ENCODE results near the gene SLC26A9.

The SLC26A9 gene

DNA sequence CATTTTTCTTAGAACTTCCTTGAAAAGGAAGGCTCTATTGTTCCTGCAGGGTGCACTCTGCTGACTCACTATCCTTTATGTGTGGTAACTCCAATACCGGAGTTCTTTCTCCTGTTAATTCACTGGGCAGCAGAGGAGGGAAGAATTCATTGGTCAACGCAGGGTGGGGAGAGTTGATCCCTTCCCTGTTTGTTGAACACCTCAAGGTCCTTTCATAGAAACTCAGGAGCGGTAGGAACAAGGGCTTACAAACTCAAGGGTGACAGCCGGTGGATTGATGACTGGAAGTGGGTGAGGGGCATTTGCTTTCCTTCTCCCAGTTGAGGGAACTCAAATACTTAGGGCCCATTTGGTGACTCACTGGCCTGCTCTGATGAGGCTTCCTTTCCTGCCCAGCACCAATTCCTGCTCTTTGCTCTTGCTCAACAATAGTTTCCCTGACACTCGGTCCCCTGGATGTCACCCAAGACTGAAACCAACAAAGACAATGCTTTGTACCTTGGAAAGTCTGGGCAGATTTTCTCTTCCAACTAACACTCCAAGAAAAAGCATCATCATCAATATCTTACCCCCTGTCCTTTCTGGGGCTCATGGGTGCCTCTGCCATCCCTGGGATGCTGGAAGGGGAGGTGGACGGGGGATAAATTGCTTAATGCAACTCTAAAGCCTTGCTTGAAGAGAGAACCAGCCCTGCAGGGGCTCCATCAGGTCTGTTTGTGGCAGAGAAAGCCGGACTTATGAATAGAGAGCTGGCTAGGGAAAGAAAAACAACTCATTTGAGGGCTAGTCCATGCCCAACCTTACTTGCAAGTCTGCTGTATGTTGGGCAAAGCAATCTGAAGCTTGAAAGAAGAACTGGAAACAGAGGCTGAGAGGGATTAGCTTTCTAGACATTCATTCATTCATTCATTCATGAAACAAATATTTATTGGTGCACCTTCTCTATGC is 9.3 kb downstream of the SLC26A9 start:
- Histone ChIP-seq H3K36me3 (ENCODE audit: control insufficient read depth, low read length) (no peaks in the 10 kb centered on the region), H3K79me2 (ENCODE audit: control insufficient read depth, low read length) (no peaks in the 10 kb centered on the region), H3K4me1 (ENCODE audit: control insufficient read depth, low read length) (no peaks in the 10 kb centered on the region), H3K4me3 (ENCODE audit: low read length) (no peak overlapping the region), H3K4me2 (ENCODE audit: low read length) (no peak overlapping the region), H3K9me3 (ENCODE audit: control insufficient read depth, insufficient read depth, low read length) (no peaks in the 10 kb centered on the region), H3K27ac (ENCODE audit: low read depth, low read length) (no peak overlapping the region), H4K20me1 (ENCODE audit: control insufficient read depth, insufficient read depth, low read depth, low read length) (no peaks in the 10 kb centered on the region), H3K9me2 (replicated peaks; ENCODE audit: control insufficient read depth, low read length) (no peaks in the 10 kb centered on the region), H3K27me3 (ENCODE audit: control insufficient read depth, low read length) (peaks cover 53% of the 10 kb centered on the region), H3F3A (ENCODE audit: control insufficient read depth, insufficient read depth) (no peaks in the 10 kb centered on the region)
- TF ChIP-seq EZH2phosphoT487 (IDR thresholded peaks at IDR 0.05; ENCODE audit: borderline replicate concordance, low read length), result no peak
- TF ChIP-seq, protein P1, sequence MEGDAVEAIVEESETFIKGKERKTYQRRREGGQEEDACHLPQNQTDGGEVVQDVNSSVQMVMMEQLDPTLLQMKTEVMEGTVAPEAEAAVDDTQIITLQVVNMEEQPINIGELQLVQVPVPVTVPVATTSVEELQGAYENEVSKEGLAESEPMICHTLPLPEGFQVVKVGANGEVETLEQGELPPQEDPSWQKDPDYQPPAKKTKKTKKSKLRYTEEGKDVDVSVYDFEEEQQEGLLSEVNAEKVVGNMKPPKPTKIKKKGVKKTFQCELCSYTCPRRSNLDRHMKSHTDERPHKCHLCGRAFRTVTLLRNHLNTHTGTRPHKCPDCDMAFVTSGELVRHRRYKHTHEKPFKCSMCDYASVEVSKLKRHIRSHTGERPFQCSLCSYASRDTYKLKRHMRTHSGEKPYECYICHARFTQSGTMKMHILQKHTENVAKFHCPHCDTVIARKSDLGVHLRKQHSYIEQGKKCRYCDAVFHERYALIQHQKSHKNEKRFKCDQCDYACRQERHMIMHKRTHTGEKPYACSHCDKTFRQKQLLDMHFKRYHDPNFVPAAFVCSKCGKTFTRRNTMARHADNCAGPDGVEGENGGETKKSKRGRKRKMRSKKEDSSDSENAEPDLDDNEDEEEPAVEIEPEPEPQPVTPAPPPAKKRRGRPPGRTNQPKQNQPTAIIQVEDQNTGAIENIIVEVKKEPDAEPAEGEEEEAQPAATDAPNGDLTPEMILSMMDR (IDR thresholded peaks at IDR 0.05; ENCODE audit: low read depth, low read length, poor library complexity, severe bottlenecking), result no peak

DNA sequence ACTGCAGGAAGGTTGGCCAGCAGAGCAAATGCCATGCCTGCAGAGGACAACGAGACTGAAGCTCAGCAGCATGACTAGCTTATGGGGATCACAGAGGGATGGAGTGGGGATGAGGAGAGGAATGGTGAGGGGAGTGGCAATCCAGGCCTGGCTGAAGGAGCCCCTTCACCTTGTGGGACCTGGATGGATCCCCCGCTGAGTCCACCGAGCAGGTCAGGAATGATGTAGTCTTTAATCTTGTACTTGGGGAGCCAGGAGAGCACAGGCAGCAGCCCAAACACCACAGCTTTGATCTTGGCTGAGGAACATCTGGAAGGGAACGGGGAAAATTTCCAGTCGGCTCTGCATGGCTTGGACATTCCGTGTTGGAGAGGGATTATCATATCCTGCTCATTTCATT is 10.5 kb downstream of the SLC26A9 start:
- Histone ChIP-seq H4K20me1 (ENCODE audit: control insufficient read depth, insufficient read depth, low read depth, low read length) (no peaks in the 10 kb centered on the region), H3K9me3 (ENCODE audit: control insufficient read depth, insufficient read depth, low read length) (no peaks in the 10 kb centered on the region), H3K27me3 (ENCODE audit: control insufficient read depth, low read length) (peaks cover 42% of the 10 kb centered on the region), H3K4me2 (ENCODE audit: low read length) (no peak overlapping the region), H3K36me3 (ENCODE audit: control insufficient read depth, low read length) (no peaks in the 10 kb centered on the region), H3K4me3 (ENCODE audit: low read length) (no peak overlapping the region), H3F3A (ENCODE audit: control insufficient read depth, insufficient read depth) (no peaks in the 10 kb centered on the region), H3K4me1 (ENCODE audit: control insufficient read depth, low read length) (no peaks in the 10 kb centered on the region), H3K79me2 (ENCODE audit: control insufficient read depth, low read length) (no peaks in the 10 kb centered on the region), H3K27ac (ENCODE audit: low read depth, low read length) (no peak overlapping the region), H3K9me2 (replicated peaks; ENCODE audit: control insufficient read depth, low read length) (no peaks in the 10 kb centered on the region)
- no peak for TF ChIP-seq EZH2phosphoT487 (IDR thresholded peaks at IDR 0.05; ENCODE audit: borderline replicate concordance, low read length)
- TF ChIP-seq, protein P1 (IDR thresholded peaks at IDR 0.05; ENCODE audit: low read depth, low read length, poor library complexity, severe bottlenecking), result no peak

DNA sequence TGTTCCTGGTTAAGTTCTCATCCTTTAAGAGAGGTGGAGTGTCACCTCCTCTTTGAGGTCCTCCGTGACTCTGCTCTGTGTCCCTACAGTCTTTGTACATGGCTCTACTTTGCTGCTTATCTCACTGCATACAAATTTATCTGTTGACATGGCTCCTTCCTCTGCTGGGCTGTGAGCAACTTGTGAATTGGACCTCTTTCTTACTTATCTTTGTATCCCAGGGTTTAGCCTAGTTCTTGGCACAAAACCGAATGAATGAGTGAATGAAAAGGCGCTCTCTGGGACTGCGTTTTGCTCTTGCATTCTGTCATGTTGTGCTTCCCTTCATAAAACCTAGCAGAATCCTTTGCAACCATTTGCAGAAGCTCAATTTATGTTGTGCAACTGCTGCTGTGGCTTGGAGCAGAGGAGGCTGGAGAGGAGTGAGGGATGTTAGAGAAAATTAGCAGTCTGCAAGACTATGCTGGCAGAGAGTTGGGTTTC is 12.4 kb downstream of the SLC26A9 start:
- TF ChIP-seq, protein P1 (IDR thresholded peaks at IDR 0.05; ENCODE audit: low read depth, low read length, poor library complexity, severe bottlenecking), result no peak
- TF ChIP-seq EZH2phosphoT487 (IDR thresholded peaks at IDR 0.05; ENCODE audit: borderline replicate concordance, low read length), result no peak
- Histone ChIP-seq H3K4me2 (ENCODE audit: low read length) (no peak overlapping the region), H3K79me2 (ENCODE audit: control insufficient read depth, low read length) (no peaks in the 10 kb centered on the region), H3K36me3 (ENCODE audit: control insufficient read depth, low read length) (no peaks in the 10 kb centered on the region), H3F3A (ENCODE audit: control insufficient read depth, insufficient read depth) (no peaks in the 10 kb centered on the region), H3K9me2 (replicated peaks; ENCODE audit: control insufficient read depth, low read length) (no peaks in the 10 kb centered on the region), H3K27ac (ENCODE audit: low read depth, low read length) (no peak overlapping the region), H3K4me1 (ENCODE audit: control insufficient read depth, low read length) (no peaks in the 10 kb centered on the region), H3K9me3 (ENCODE audit: control insufficient read depth, insufficient read depth, low read length) (no peaks in the 10 kb centered on the region), H4K20me1 (ENCODE audit: control insufficient read depth, insufficient read depth, low read depth, low read length) (no peaks in the 10 kb centered on the region), H3K4me3 (ENCODE audit: low read length) (no peak overlapping the region), H3K27me3 (ENCODE audit: control insufficient read depth, low read length) (peaks cover 35% of the 10 kb centered on the region)
